ENCODE measurements around the gene TSSK2.

TSSK2 gene

GRCh38 chr22:19139001-19139356, 7.9 kb downstream of the TSSK2 start:
- TF ChIP-seq FOXM1 (IDR thresholded peaks at IDR 0.05; ENCODE audit: borderline replicate concordance, low read depth) (no peak), TCF12 (IDR thresholded peaks at IDR 0.05; ENCODE audit: low read depth) (no peak), RAD21 (IDR thresholded peaks at IDR 0.05; ENCODE audit: low read depth) (no peak), REST (IDR thresholded peaks at IDR 0.05; ENCODE audit: low read depth) (no peak), EP300 (IDR thresholded peaks at IDR 0.05; ENCODE audit: borderline replicate concordance) (no peak), MAX (IDR thresholded peaks at IDR 0.05) (no peak), TEAD4 (IDR thresholded peaks at IDR 0.05) (no peak), CEBPB (IDR thresholded peaks at IDR 0.05) (no peak)

- TF ChIP-seq EGR1 (IDR thresholded peaks at IDR 0.05) (no peak), CREB1 (IDR thresholded peaks at IDR 0.05; ENCODE audit: low read depth) (no peak), TCF12 (IDR thresholded peaks at IDR 0.05; ENCODE audit: low read depth) (no peak), MAX (IDR thresholded peaks at IDR 0.05) (no peak), ZBTB7A (IDR thresholded peaks at IDR 0.05; ENCODE audit: low read depth) (no peak), FOXM1 (IDR thresholded peaks at IDR 0.05; ENCODE audit: borderline replicate concordance, low read depth) (no peak), YY1 (IDR thresholded peaks at IDR 0.05; ENCODE audit: low read depth) (no peak), NFIC (IDR thresholded peaks at IDR 0.05) (no peak), USF1 (IDR thresholded peaks at IDR 0.05) (no peak), TEAD4 (IDR thresholded peaks at IDR 0.05) (no peak), REST (IDR thresholded peaks at IDR 0.05; ENCODE audit: low read depth) (no peak), CEBPB (IDR thresholded peaks at IDR 0.05) (no peak), TAF1 (IDR thresholded peaks at IDR 0.05; ENCODE audit: low read depth) (no peak), EP300 (IDR thresholded peaks at IDR 0.05; ENCODE audit: borderline replicate concordance) (no peak), RAD21 (IDR thresholded peaks at IDR 0.05; ENCODE audit: low read depth) (no peak)
Observed at GRCh38 chr22:19139974-19140373, 8.9 kb downstream of the TSSK2 start.

GRCh38 chr22:19142394-19142793, 11.3 kb downstream of the TSSK2 start:
- TF ChIP-seq YY1 (IDR thresholded peaks at IDR 0.05; ENCODE audit: low read depth) (no peak), TEAD4 (IDR thresholded peaks at IDR 0.05) (no peak), USF1 (IDR thresholded peaks at IDR 0.05) (no peak), CREB1 (IDR thresholded peaks at IDR 0.05; ENCODE audit: low read depth) (no peak), TCF12 (IDR thresholded peaks at IDR 0.05; ENCODE audit: low read depth) (no peak), EP300 (IDR thresholded peaks at IDR 0.05; ENCODE audit: borderline replicate concordance) (no peak), EGR1 (IDR thresholded peaks at IDR 0.05) (no peak), FOXM1 (IDR thresholded peaks at IDR 0.05; ENCODE audit: borderline replicate concordance, low read depth) (no peak), ZBTB7A (IDR thresholded peaks at IDR 0.05; ENCODE audit: low read depth) (no peak), TAF1 (IDR thresholded peaks at IDR 0.05; ENCODE audit: low read depth) (no peak)

GRCh38 chr22:19143212-19143611, 12.1 kb downstream of the TSSK2 start:
- TF ChIP-seq TCF12 (IDR thresholded peaks at IDR 0.05; ENCODE audit: low read depth) (no peak), CREB1 (IDR thresholded peaks at IDR 0.05; ENCODE audit: low read depth) (no peak), REST (IDR thresholded peaks at IDR 0.05; ENCODE audit: low read depth) (no peak), EGR1 (IDR thresholded peaks at IDR 0.05) (no peak)

- peak; percentile 10; the same call in 1 of the 2 replicates for TF ChIP-seq EP300 (IDR thresholded peaks at IDR 0.05; ENCODE audit: borderline replicate concordance)
- TF ChIP-seq TAF1 (IDR thresholded peaks at IDR 0.05; ENCODE audit: low read depth) = no peak
Observed at GRCh38 chr22:19143967-19144400, 12.9 kb downstream of the TSSK2 start.

Data from Ishikawa (cell line).